ENCODE data around the gene MMD.
"Not testable (repeated sequence)": the region's sequence is repeated elsewhere in the genome, so short reads cannot be mapped to it uniquely, and the experiment has no call there.

Gene MMD

GRCh38 chr17:55423535-55423934 is 1.9 kb upstream of the MMD start:
- FAIRE-seq (no peak), DNase-seq (ENCODE audit: insufficient read length, low spot score) (no peak)
- TF ChIP-seq TAF1 (IDR thresholded peaks at IDR 0.05; ENCODE audit: low read depth, low read length) (no peak), POLR2A (IDR thresholded peaks at IDR 0.05; ENCODE audit: low read depth, low read length) (no peak), POLR2AphosphoS5 (IDR thresholded peaks at IDR 0.05; ENCODE audit: low read depth, low read length) (no peak), SPI1 (IDR thresholded peaks at IDR 0.05; ENCODE audit: low read depth, low read length) (no peak), PAX5 (IDR thresholded peaks at IDR 0.05; ENCODE audit: insufficient read depth, low read length, severe bottlenecking) (no peak), POU2F2 (IDR thresholded peaks at IDR 0.05; ENCODE audit: low read depth, low read length) (no peak)

GRCh38 chr17:55422828-55423164 is 1.2 kb upstream of the MMD start:
- not testable (repeated sequence) for FAIRE-seq; DNase-seq (ENCODE audit: insufficient read length, low spot score)

GRCh38 chr17:55420776-55421178 is 858 bp downstream of the MMD start:
- FAIRE-seq (peak; percentile 78), DNase-seq (ENCODE audit: insufficient read length, low spot score) (no peak)
- TF ChIP-seq POU2F2 (IDR thresholded peaks at IDR 0.05; ENCODE audit: low read depth, low read length), result peak; percentile 22; the same call in 1 of the 2 replicates
- peak; percentile 48; the same call in 1 of the 2 replicates for TF ChIP-seq TAF1 (IDR thresholded peaks at IDR 0.05; ENCODE audit: low read depth, low read length)
- TF ChIP-seq POLR2AphosphoS5 (IDR thresholded peaks at IDR 0.05; ENCODE audit: low read depth, low read length), result no peak
- TF ChIP-seq POLR2A (IDR thresholded peaks at IDR 0.05; ENCODE audit: low read depth, low read length), result peak; percentile 16; the same call in 1 of the 2 replicates
- no peak for TF ChIP-seq PAX5 (IDR thresholded peaks at IDR 0.05; ENCODE audit: insufficient read depth, low read length, severe bottlenecking)
- TF ChIP-seq SPI1 (IDR thresholded peaks at IDR 0.05; ENCODE audit: low read depth, low read length), result no peak

GRCh38 chr17:55420067-55420775 is 1.4 kb downstream of the MMD start:
- peak; percentile 58; the same call in 1 of the 2 replicates for TF ChIP-seq TAF1 (IDR thresholded peaks at IDR 0.05; ENCODE audit: low read depth, low read length)
- TF ChIP-seq SPI1 (IDR thresholded peaks at IDR 0.05; ENCODE audit: low read depth, low read length), result peak; percentile 91
- TF ChIP-seq POU2F2 (IDR thresholded peaks at IDR 0.05; ENCODE audit: low read depth, low read length), result no peak
- no peak for TF ChIP-seq PAX5 (IDR thresholded peaks at IDR 0.05; ENCODE audit: insufficient read depth, low read length, severe bottlenecking)
- TF ChIP-seq POLR2AphosphoS5 (IDR thresholded peaks at IDR 0.05; ENCODE audit: low read depth, low read length), result peak; percentile 72
- peak; percentile 57 for TF ChIP-seq POLR2A (IDR thresholded peaks at IDR 0.05; ENCODE audit: low read depth, low read length)
- peak; percentile 74 for FAIRE-seq
- no peak for DNase-seq (ENCODE audit: insufficient read length, low spot score)

GRCh38 chr17:55418369-55419268 is 3.0 kb downstream of the MMD start:
- TF ChIP-seq PAX5 (IDR thresholded peaks at IDR 0.05; ENCODE audit: insufficient read depth, low read length, severe bottlenecking) (no peak), POLR2A (IDR thresholded peaks at IDR 0.05; ENCODE audit: low read depth, low read length) (no peak), POLR2AphosphoS5 (IDR thresholded peaks at IDR 0.05; ENCODE audit: low read depth, low read length) (0 out of 2 replicates have a peak, but pooled peaks have one; percentile 19), POU2F2 (IDR thresholded peaks at IDR 0.05; ENCODE audit: low read depth, low read length) (no peak)
- DNase-seq (ENCODE audit: insufficient read length, low spot score), result no peak
- peak; percentile 16 for FAIRE-seq

GRCh38 chr17:55417411-55418268 is 4.0 kb downstream of the MMD start:
- no peak for TF ChIP-seq SPI1 (IDR thresholded peaks at IDR 0.05; ENCODE audit: low read depth, low read length)
- no peak for TF ChIP-seq POLR2AphosphoS5 (IDR thresholded peaks at IDR 0.05; ENCODE audit: low read depth, low read length)
- no peak for TF ChIP-seq POU2F2 (IDR thresholded peaks at IDR 0.05; ENCODE audit: low read depth, low read length)
- no peak for TF ChIP-seq TAF1 (IDR thresholded peaks at IDR 0.05; ENCODE audit: low read depth, low read length)
- no peak for TF ChIP-seq POLR2A (IDR thresholded peaks at IDR 0.05; ENCODE audit: low read depth, low read length)
- no peak for TF ChIP-seq PAX5 (IDR thresholded peaks at IDR 0.05; ENCODE audit: insufficient read depth, low read length, severe bottlenecking)
- no peak for DNase-seq (ENCODE audit: insufficient read length, low spot score)
- peak; percentile 64 for FAIRE-seq

GRCh38 chr17:55416470-55417052 is 5.1 kb downstream of the MMD start:
- FAIRE-seq (no peak), DNase-seq (ENCODE audit: insufficient read length, low spot score) (no peak)
- TF ChIP-seq POU2F2 (IDR thresholded peaks at IDR 0.05; ENCODE audit: low read depth, low read length), result no peak
- no peak for TF ChIP-seq TAF1 (IDR thresholded peaks at IDR 0.05; ENCODE audit: low read depth, low read length)
- no peak for TF ChIP-seq PAX5 (IDR thresholded peaks at IDR 0.05; ENCODE audit: insufficient read depth, low read length, severe bottlenecking)

- no peak for FAIRE-seq
- no peak for DNase-seq (ENCODE audit: insufficient read length, low spot score)
- TF ChIP-seq POU2F2 (IDR thresholded peaks at IDR 0.05; ENCODE audit: low read depth, low read length) (no peak), TAF1 (IDR thresholded peaks at IDR 0.05; ENCODE audit: low read depth, low read length) (no peak), PAX5 (IDR thresholded peaks at IDR 0.05; ENCODE audit: insufficient read depth, low read length, severe bottlenecking) (no peak), POLR2A (IDR thresholded peaks at IDR 0.05; ENCODE audit: low read depth, low read length) (no peak), SPI1 (IDR thresholded peaks at IDR 0.05; ENCODE audit: low read depth, low read length) (no peak), POLR2AphosphoS5 (IDR thresholded peaks at IDR 0.05; ENCODE audit: low read depth, low read length) (no peak)
Observed at GRCh38 chr17:55416000-55416399, 5.6 kb downstream of the MMD start.

GRCh38 chr17:55414983-55415382 is 6.7 kb downstream of the MMD start:
- TF ChIP-seq POLR2A (IDR thresholded peaks at IDR 0.05; ENCODE audit: low read depth, low read length), result no peak
- FAIRE-seq, result no peak
- DNase-seq (ENCODE audit: insufficient read length, low spot score), result no peak
